Measurements from ENCODE around the gene ARMH2. TPM values are rescaled to one million over a fixed set of nuclear protein-coding genes. Genes with fewer than 3 reads are reported as not detected.

ARMH2 gene
- polyA plus RNA-seq, 1 donor from 2014 or later = 0.73 TPM

DNA sequence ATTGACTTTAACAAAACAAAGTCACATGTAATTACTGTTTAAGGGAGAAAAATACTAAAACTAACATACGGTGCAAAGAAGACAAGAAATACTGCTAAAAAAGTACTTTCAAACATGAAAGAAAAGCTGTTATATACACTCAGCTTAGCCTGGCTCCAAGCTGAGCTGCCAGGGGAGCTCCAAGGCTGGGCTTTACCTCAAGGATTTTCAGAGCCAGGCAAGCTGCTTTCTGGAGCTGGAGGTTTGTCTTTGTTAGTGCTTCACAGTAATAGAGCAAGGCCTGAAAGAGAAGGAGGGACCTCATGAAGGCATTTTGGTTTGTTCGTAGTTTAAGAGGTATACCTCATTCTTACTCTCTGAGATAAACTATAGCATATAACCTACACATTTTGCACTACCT, 19.6 kb upstream of the ARMH2 start:
- no peak overlapping the region for H2AFZ ChIP-seq (ENCODE audit: low read depth, low read length)
- H3K9me3 ChIP-seq (ENCODE audit: low read length) = no peaks in the 10 kb centered on the region
- peaks cover 8% of the 10 kb centered on the region for H3K36me3 ChIP-seq (ENCODE audit: insufficient read depth, low read length)
- no peak overlapping the region for H3K9ac ChIP-seq (ENCODE audit: low read length)
- H3K79me2 ChIP-seq (replicated peaks; ENCODE audit: insufficient read depth, low read length) = no peaks in the 10 kb centered on the region
- H4K20me1 ChIP-seq (ENCODE audit: insufficient read depth) = no peaks in the 10 kb centered on the region
- H3K9me2 ChIP-seq (ENCODE audit: insufficient read depth, low read length) = no peaks in the 10 kb centered on the region
- H3K4me2 ChIP-seq (ENCODE audit: low read length) = no peak overlapping the region
- H3K4me3 ChIP-seq (ENCODE audit: low read length) = no peak overlapping the region
- no peak for TF ChIP-seq POLR2AphosphoS5 (IDR thresholded peaks at IDR 0.05)
- TF ChIP-seq TAF1 (IDR thresholded peaks at IDR 0.05; ENCODE audit: low read depth) = no peak
- TF ChIP-seq RAD21 (conservative IDR thresholded peaks at IDR 0.05) = no peak
- no peaks in the 10 kb centered on the region for H3F3A ChIP-seq (ENCODE audit: insufficient read depth, low read length, poor library complexity, severe bottlenecking)
- H3K27me3 ChIP-seq (ENCODE audit: insufficient read depth, low read depth, low read length) = no peaks in the 10 kb centered on the region
- no peak overlapping the region for H3K27ac ChIP-seq (ENCODE audit: low read length)

DNA sequence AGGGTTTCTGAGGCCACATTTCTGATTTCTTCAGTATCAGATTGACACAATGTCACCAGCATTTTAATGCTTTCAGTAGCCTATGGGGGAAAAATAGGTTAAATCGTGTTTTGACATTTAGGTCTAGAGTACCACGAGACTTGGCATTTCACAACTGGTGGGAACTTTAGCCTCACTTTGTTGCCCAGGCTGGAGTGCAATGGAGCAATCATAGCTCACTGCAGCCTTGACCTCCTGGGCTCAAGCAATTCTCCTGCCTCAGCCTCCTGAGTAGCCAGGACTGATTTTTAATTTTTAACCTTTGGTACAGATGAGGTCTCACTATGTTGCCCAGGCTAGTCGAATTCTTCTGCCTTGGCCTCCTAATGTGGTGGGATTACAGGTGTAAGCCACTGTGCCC, 11.0 kb upstream of the ARMH2 start:
- H3K27me3 ChIP-seq (ENCODE audit: insufficient read depth, low read depth, low read length) = no peaks in the 10 kb centered on the region
- no peak overlapping the region for H3K4me3 ChIP-seq (ENCODE audit: low read length)

More for the DNA sequence above, 11.0 kb upstream of the ARMH2 start:
- H3K36me3 ChIP-seq (ENCODE audit: insufficient read depth, low read length) = no peaks in the 10 kb centered on the region
- TF ChIP-seq TAF1 (IDR thresholded peaks at IDR 0.05; ENCODE audit: low read depth) = no peak
- no peak for TF ChIP-seq RAD21 (conservative IDR thresholded peaks at IDR 0.05)
- TF ChIP-seq CTCF (IDR thresholded peaks at IDR 0.05; ENCODE audit: poor library complexity, severe bottlenecking) = no peak
- no peak for TF ChIP-seq SMC3 (conservative IDR thresholded peaks at IDR 0.05; ENCODE audit: poor library complexity)
- no peak for TF ChIP-seq MXI1 (conservative IDR thresholded peaks at IDR 0.05; ENCODE audit: poor library complexity, severe bottlenecking)
- TF ChIP-seq EZH2 (IDR thresholded peaks at IDR 0.05; ENCODE audit: borderline replicate concordance, insufficient read depth, low read length, poor library complexity, severe bottlenecking) = no peak
- no peak for TF ChIP-seq POLR2AphosphoS5 (IDR thresholded peaks at IDR 0.05)
- TF ChIP-seq, protein P1, sequence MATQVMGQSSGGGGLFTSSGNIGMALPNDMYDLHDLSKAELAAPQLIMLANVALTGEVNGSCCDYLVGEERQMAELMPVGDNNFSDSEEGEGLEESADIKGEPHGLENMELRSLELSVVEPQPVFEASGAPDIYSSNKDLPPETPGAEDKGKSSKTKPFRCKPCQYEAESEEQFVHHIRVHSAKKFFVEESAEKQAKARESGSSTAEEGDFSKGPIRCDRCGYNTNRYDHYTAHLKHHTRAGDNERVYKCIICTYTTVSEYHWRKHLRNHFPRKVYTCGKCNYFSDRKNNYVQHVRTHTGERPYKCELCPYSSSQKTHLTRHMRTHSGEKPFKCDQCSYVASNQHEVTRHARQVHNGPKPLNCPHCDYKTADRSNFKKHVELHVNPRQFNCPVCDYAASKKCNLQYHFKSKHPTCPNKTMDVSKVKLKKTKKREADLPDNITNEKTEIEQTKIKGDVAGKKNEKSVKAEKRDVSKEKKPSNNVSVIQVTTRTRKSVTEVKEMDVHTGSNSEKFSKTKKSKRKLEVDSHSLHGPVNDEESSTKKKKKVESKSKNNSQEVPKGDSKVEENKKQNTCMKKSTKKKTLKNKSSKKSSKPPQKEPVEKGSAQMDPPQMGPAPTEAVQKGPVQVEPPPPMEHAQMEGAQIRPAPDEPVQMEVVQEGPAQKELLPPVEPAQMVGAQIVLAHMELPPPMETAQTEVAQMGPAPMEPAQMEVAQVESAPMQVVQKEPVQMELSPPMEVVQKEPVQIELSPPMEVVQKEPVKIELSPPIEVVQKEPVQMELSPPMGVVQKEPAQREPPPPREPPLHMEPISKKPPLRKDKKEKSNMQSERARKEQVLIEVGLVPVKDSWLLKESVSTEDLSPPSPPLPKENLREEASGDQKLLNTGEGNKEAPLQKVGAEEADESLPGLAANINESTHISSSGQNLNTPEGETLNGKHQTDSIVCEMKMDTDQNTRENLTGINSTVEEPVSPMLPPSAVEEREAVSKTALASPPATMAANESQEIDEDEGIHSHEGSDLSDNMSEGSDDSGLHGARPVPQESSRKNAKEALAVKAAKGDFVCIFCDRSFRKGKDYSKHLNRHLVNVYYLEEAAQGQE (IDR thresholded peaks at IDR 0.05; ENCODE audit: borderline replicate concordance) = no peak
- no peak for TF ChIP-seq EP300 (conservative IDR thresholded peaks at IDR 0.05; ENCODE audit: poor library complexity, severe bottlenecking)
- no peaks in the 10 kb centered on the region for H3K9me3 ChIP-seq (ENCODE audit: low read length)
- H3K27ac ChIP-seq (ENCODE audit: low read length) = no peak overlapping the region
- no peaks in the 10 kb centered on the region for H3K79me2 ChIP-seq (replicated peaks; ENCODE audit: insufficient read depth, low read length)
- no peaks in the 10 kb centered on the region for H4K20me1 ChIP-seq (ENCODE audit: insufficient read depth)
- H3K9me2 ChIP-seq (ENCODE audit: insufficient read depth, low read length) = no peaks in the 10 kb centered on the region
- H3F3A ChIP-seq (ENCODE audit: insufficient read depth, low read length, poor library complexity, severe bottlenecking) = no peaks in the 10 kb centered on the region
- H2AFZ ChIP-seq (ENCODE audit: low read depth, low read length) = no peak overlapping the region
- H3K9ac ChIP-seq (ENCODE audit: low read length) = no peak overlapping the region
- H3K4me2 ChIP-seq (ENCODE audit: low read length) = no peak overlapping the region

Measured in neural cell (in vitro differentiated cells).